Raji (cell line): Measurements from ENCODE around the gene CRYL1.

Experiments
- POLR2A ChIP-seq: IDR thresholded peaks from 2 replicates; pipeline ENCODE4 v1.6.1; 2011; ENCODE audit warnings: low read depth, low read length, control low read depth; ENCODE audit not compliant: insufficient read depth

The CRYL1 gene

GRCh38 chr13:20387006-20387405, 138.7 kb downstream of the CRYL1 start:
- TF ChIP-seq POLR2A, result no peak

- no peak for TF ChIP-seq POLR2A
Measured at GRCh38 chr13:20383058-20383457, 142.6 kb downstream of the CRYL1 start.

GRCh38 chr13:20381401-20381800, 144.3 kb downstream of the CRYL1 start:
- TF ChIP-seq POLR2A, result no peak

GRCh38 chr13:20378721-20379120, 146.9 kb downstream of the CRYL1 start:
- TF ChIP-seq POLR2A, result no peak

GRCh38 chr13:20377720-20378119, 147.9 kb downstream of the CRYL1 start:
- no peak for TF ChIP-seq POLR2A

GRCh38 chr13:20375871-20376270, 149.8 kb downstream of the CRYL1 start:
- TF ChIP-seq POLR2A, result no peak

GRCh38 chr13:20373861-20374260, 151.8 kb downstream of the CRYL1 start:
- TF ChIP-seq POLR2A, result no peak

GRCh38 chr13:20371825-20372224, 153.8 kb downstream of the CRYL1 start:
- TF ChIP-seq POLR2A, result no peak

- TF ChIP-seq POLR2A, result no peak
Measured at GRCh38 chr13:20370815-20371421, 154.7 kb downstream of the CRYL1 start.

- TF ChIP-seq POLR2A, result no peak
Measured at GRCh38 chr13:20369886-20370361, 155.7 kb downstream of the CRYL1 start.

GRCh38 chr13:20366056-20366455, 159.6 kb downstream of the CRYL1 start:
- no peak for TF ChIP-seq POLR2A

GRCh38 chr13:20363603-20364002, 162.1 kb downstream of the CRYL1 start:
- TF ChIP-seq POLR2A, result no peak

GRCh38 chr13:20363172-20363571, 162.5 kb downstream of the CRYL1 start:
- no peak for TF ChIP-seq POLR2A

- no peak for TF ChIP-seq POLR2A
Measured at GRCh38 chr13:20362484-20363041, 163.1 kb downstream of the CRYL1 start.

- TF ChIP-seq POLR2A, result no peak
Measured at GRCh38 chr13:20360835-20361412, 164.7 kb downstream of the CRYL1 start.

GRCh38 chr13:20360041-20360491, 165.6 kb downstream of the CRYL1 start:
- no peak for TF ChIP-seq POLR2A
